GM21825 (cell line): ENCODE measurements around the gene FBXO40.

Source experiments
- ATAC-seq: cut with Tn5 transposase; IDR thresholded peaks from one replicate; pipeline ENCODE4 v1.9.1; 2021; ENCODE audit warnings: mild to moderate bottlenecking, moderate library complexity; ENCODE audit not compliant: unreplicated experiment

The FBXO40 gene

GRCh38 chr3:121619691-121620090, 26.5 kb downstream of the FBXO40 start:
- ATAC-seq: no peak

DNA sequence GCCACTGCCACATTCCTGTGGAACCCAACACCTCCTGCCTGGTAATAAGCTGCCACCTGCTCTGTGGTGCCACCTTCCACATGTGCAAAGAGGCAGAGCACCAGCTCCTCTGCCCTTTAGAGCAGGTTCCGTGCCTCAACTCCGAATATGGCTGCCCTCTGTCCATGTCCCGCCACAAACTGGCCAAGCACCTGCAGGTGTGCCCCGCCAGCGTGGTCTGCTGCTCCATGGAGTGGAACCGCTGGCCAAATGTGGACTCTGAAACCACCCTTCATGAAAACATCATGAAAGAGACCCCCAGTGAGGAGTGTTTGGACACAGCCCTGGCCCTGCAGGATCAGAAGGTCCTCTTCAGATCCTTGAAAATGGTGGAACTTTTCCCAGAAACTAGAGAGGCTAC, 28.3 kb downstream of the FBXO40 start:
- no peak for ATAC-seq

DNA sequence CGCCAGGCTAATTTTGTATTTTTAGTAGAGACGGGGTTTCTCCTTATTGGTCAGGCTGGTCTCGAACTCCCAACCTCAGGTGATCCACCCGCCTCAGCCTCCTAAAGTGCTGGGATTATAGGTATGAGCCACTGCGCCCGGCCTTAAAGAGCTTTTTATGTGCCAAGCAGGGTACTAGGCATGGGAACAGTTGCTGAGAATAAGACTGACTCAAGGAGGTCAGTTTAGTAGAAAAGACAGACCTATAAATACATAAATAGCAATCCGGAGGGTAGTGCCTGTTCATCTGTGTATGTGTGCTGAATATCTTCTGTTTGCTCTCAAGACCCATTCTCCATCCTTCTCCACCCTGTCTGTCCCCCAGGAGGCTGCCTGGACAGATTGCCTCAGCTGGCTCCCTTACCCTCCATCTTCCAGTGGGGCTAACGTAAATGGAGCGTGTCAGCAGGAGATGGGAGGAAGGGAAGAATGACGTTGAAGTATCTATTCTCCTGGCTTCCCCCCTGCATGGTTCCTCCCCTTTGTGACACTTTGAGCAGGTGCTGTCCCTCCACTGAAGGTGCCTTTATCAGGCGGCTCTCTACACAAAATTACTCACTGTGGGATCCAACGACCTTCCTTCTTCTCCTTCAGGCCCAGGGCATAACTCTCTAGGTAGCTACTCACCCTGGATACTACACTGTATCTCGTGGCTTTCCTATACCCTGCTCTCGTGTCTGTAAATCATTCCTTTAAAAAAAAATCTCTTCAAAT, 31.1 kb downstream of the FBXO40 start:
- no peak for ATAC-seq

- ATAC-seq: no peak
Observed at GRCh38 chr3:121626495-121626894, 33.3 kb downstream of the FBXO40 start.

DNA sequence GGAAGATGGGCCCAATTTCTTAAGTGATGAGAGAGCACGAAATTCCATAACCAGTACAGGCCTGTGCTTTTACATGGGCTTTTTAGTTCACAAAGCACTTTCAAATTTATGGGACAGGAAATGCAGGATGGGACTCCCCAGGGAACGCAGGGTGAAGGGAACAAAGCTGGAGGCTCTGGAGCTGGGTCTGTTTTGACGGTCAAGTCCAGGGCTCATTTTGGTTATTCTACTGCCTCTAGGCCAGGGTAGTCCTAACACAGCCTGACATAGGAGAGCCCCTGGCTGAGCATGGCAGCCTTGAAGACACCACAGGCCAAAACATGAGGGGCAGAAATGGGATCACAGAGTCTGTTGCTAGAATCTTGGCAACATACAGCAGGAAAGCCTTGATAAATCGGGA, 34.0 kb downstream of the FBXO40 start:
- no peak for ATAC-seq

DNA sequence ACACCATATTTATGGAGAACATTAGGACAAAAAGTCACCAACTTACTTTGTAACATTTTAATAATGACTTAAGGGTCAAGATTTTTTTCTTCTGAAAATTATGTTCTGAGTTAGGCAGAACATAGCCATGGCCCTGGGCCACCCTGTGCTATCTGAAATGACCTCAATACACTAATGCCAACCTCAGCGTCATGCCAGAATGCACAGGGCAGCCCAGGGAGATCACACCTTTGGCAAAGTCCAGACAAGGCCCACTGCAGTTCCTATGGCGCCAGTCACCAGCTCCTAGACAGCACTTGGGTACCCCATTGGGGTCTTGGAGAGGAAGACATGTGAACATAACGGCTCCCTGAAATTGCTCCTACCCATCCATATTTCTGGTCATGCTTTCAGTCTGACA, 34.4 kb downstream of the FBXO40 start:
- no peak for ATAC-seq

- no peak for ATAC-seq
Observed at GRCh38 chr3:121629601-121630000, 36.4 kb downstream of the FBXO40 start.

- no peak for ATAC-seq
Observed at GRCh38 chr3:121630355-121630754, 37.2 kb downstream of the FBXO40 start.

DNA sequence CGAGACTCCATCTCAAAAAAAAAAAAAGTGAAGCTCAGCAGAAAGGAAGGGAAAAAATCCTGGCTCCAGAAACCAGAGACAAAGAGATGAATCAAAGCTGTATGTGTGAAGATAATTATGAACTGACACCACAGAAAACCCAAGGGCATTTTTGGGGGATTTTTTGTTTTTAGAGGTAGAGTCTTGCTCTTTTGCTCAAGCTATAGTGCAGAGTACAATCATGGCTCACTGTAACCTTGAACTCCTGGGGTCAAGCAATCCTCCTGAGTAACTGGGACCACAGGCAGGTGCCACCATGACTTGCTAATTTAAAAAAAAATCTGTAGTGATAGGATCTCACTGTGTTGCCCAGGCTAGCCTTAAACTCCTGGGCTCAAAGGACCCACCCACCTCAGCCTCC, 44.7 kb downstream of the FBXO40 start:
- ATAC-seq: no peak

GRCh38 chr3:121641127-121641526, 47.9 kb downstream of the FBXO40 start:
- ATAC-seq: no peak

GRCh38 chr3:121642601-121643314, 49.6 kb downstream of the FBXO40 start:
- ATAC-seq: no peak

DNA sequence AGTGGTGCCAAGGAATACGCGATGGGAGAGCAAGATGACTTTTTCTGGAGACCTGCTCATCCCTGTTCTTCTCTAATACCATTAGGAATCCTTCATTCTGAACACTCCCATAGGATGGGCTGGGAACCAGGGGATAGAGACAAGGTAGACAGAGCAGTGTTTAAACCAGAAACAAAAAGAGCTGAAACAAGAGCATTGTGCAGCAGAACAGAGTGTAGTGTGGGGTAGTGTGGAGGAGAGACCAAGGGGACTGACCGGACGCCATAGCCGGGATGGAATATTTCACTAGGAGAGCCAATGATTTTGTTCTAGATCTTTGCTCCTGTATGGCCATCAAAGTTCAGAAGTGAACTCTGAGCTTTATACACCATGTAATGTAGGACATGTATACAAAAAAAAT, 51.9 kb downstream of the FBXO40 start:
- no peak for ATAC-seq

- ATAC-seq: no peak
Observed at GRCh38 chr3:121648219-121648958, 55.2 kb downstream of the FBXO40 start.

- ATAC-seq: no peak
Observed at GRCh38 chr3:121649645-121650044, 56.5 kb downstream of the FBXO40 start.

GRCh38 chr3:121651684-121652083, 58.5 kb downstream of the FBXO40 start:
- no peak for ATAC-seq

GRCh38 chr3:121654493-121655385, 61.6 kb downstream of the FBXO40 start:
- no peak for ATAC-seq

GRCh38 chr3:121658716-121659435, 65.7 kb downstream of the FBXO40 start:
- ATAC-seq: no peak

- ATAC-seq: no peak
Observed at GRCh38 chr3:121659586-121659985, 66.4 kb downstream of the FBXO40 start.

GRCh38 chr3:121660356-121661171, 67.4 kb downstream of the FBXO40 start, which contains the start of gene HCLS1:
Gene HCLS1 (minus strand): TSS chr3:121660903. CDS start chr3:121658347, 2,556 bp downstream.
- ATAC-seq: peak; percentile 76
